ENCODE results near the gene TRIM29.

DNA sequence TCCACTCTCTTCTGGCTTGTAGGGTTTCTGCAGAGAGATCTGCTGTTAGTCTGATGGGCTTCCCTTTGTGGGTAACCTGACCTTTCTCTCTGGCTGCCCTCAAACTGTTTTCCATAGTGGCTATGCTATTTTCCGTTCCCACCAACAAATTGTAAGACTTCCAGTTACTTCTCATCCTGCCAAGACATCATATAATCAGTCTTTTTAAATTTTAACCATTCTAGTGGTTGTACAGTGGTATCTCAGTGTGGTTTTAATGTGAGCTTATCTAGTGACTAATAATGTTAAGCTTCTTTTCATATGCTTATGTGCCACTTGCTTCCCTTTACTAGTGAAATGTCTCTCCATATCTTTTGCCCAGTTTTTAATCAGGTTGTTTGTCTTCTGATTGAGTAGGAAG, 13.6 kb upstream of the TRIM29 start:
- TF ChIP-seq SMARCC2 (IDR thresholded peaks at IDR 0.05) (no peak), SP1 (IDR thresholded peaks at IDR 0.05) (no peak), SP1 (CRISPR knock-in tag; IDR thresholded peaks at IDR 0.05) (no peak), CTCF (CRISPR knock-in tag; IDR thresholded peaks at IDR 0.05) (no peak), KLF6 (CRISPR knock-in tag; IDR thresholded peaks at IDR 0.05) (no peak), ZC3H4 (CRISPR knock-in tag; IDR thresholded peaks at IDR 0.05; ENCODE audit: borderline replicate concordance) (no peak), NAIF1 (CRISPR knock-in tag; IDR thresholded peaks at IDR 0.05; ENCODE audit: borderline replicate concordance) (no peak), MYC (CRISPR knock-in tag; IDR thresholded peaks at IDR 0.05; ENCODE audit: borderline replicate concordance) (no peak), ZNF619 (CRISPR knock-in tag; IDR thresholded peaks at IDR 0.05) (no peak), YY1 (IDR thresholded peaks at IDR 0.05; ENCODE audit: insufficient read depth, insufficient replicate concordance, low read depth, low read length) (no peak), NFYB (CRISPR knock-in tag; IDR thresholded peaks at IDR 0.05) (no peak), FOXC1 (CRISPR knock-in tag; IDR thresholded peaks at IDR 0.05; ENCODE audit: borderline replicate concordance) (no peak)
- TF ChIP-seq, protein P1, sequence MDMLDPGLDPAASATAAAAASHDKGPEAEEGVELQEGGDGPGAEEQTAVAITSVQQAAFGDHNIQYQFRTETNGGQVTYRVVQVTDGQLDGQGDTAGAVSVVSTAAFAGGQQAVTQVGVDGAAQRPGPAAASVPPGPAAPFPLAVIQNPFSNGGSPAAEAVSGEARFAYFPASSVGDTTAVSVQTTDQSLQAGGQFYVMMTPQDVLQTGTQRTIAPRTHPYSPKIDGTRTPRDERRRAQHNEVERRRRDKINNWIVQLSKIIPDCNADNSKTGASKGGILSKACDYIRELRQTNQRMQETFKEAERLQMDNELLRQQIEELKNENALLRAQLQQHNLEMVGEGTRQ (IDR thresholded peaks at IDR 0.05; ENCODE audit: low read depth, low read length): no peak
- TF ChIP-seq, protein P1 (CRISPR knock-in tag; IDR thresholded peaks at IDR 0.05; ENCODE audit: borderline replicate concordance): no peak

Measured in HepG2 (cell line).